Renal cortex interstitium (tissue), 11 donors: ENCODE results near the gene ANKRD13D. TPM values are rescaled to one million over a fixed set of nuclear protein-coding genes. Genes with fewer than 3 reads are reported as not detected.
A peak's percentile ranks its signal among the peaks of the same experiment; 100 is the strongest.

Experiments
- DNase-seq, 11 donors: peaks; one replicate each; pipeline ENCODE4 v3.0.0-alpha.2; 2013; ENCODE audit warnings: low read depth in 9 of 11, low spot score in 4 of 11; ENCODE audit errors: extremely low read depth in 1 of 11
- polyA plus RNA-seq, 3 donors: library from polyadenylated mRNA; unstranded; fragments of 120-200 nt; gene quantifications; one replicate each; pipeline ENCODE4 v1.2.1, GENCODE V29; 2013; ENCODE audit not compliant: insufficient read length in 3 of 3

Gene ANKRD13D
- polyA plus RNA-seq, 3 donors: 21.5 to 48.5 (median 30.5) TPM

GRCh38 chr11:67280788-67281551, 8.1 kb upstream of the ANKRD13D start:
- DNase-seq: no peak

GRCh38 chr11:67281552-67282150, 7.5 kb upstream of the ANKRD13D start:
- no peak for DNase-seq

- no peak for DNase-seq
Observed at GRCh38 chr11:67282155-67282875, 6.8 kb upstream of the ANKRD13D start.

GRCh38 chr11:67282876-67283371, 6.2 kb upstream of the ANKRD13D start:
- no peak for DNase-seq

GRCh38 chr11:67283481-67283963, 5.6 kb upstream of the ANKRD13D start:
- DNase-seq: no peak

- no peak for DNase-seq
Observed at GRCh38 chr11:67284811-67285540, 4.1 kb upstream of the ANKRD13D start.

- DNase-seq: no peak
Observed at GRCh38 chr11:67285541-67286498, 3.3 kb upstream of the ANKRD13D start.

- DNase-seq: no peak
Observed at GRCh38 chr11:67286621-67287333, 2.3 kb upstream of the ANKRD13D start.

- DNase-seq: no peak
Observed at GRCh38 chr11:67287355-67288197, 1.5 kb upstream of the ANKRD13D start.

- no peak for DNase-seq
Observed at GRCh38 chr11:67288198-67288451, 978 bp upstream of the ANKRD13D start.

GRCh38 chr11:67288452-67289225, 464 bp upstream of the ANKRD13D start:
- peak in 9 of 11 donors; percentile 70 to 88 (median 86) for DNase-seq

GRCh38 chr11:67289651-67290479, 762 bp downstream of the ANKRD13D start:
- DNase-seq: no peak

GRCh38 chr11:67290801-67291200, 1.7 kb downstream of the ANKRD13D start:
- no peak for DNase-seq

- no peak for DNase-seq
Observed at GRCh38 chr11:67291481-67292381, 2.6 kb downstream of the ANKRD13D start.
